HepG2 (cell line): ENCODE measurements around the gene PPP4C. TPM values are rescaled to one million over a fixed set of nuclear protein-coding genes. Genes with fewer than 3 reads are reported as not detected.

ENCODE experiments used
- CHD2 ChIP-seq: IDR thresholded peaks from 2 replicates; pipeline ENCODE4 v1.6.1; 2011; ENCODE audit warnings: low read depth, low read length, improper control_type of control experiment
- CREM ChIP-seq, 2 experiments: sonication (generic) in 1 of 2; formaldehyde crosslinking in 1 of 2; IDR thresholded peaks; 2 replicates each; pipeline versions ENCODE4 v1.4.0 to v1.6.1; 2016 to 2020; ENCODE audit warnings: antibody characterized with exemption in 1 of 2, mild to moderate bottlenecking in 1 of 2, missing genetic modification reagents in 1 of 2
- GLMP ChIP-seq: sonication (generic); formaldehyde crosslinking; IDR thresholded peaks from 2 replicates; pipeline ENCODE4 v1.9.0; 2021; ENCODE audit warnings: missing genetic modification reagents, mild to moderate bottlenecking, borderline replicate concordance
- GTF3A ChIP-seq: sonication (generic); formaldehyde crosslinking; conservative IDR thresholded peaks from 2 replicates; pipeline ENCODE4 v1.4.0; 2020; ENCODE audit warnings: mild to moderate bottlenecking, missing genetic modification reagents
- HNF4A ChIP-seq: sonication (generic); formaldehyde crosslinking; IDR thresholded peaks from 2 replicates; pipeline ENCODE4 v1.4.0; 2020; ENCODE audit warnings: missing genetic modification reagents
- HOXA5 ChIP-seq: sonication (generic); formaldehyde crosslinking; IDR thresholded peaks from 2 replicates; pipeline ENCODE4 v1.4.0; 2020; ENCODE audit warnings: missing genetic modification reagents
- ISX ChIP-seq: sonication (generic); formaldehyde crosslinking; conservative IDR thresholded peaks from 2 replicates; pipeline ENCODE4 v1.5.0; 2020; ENCODE audit warnings: missing genetic modification reagents
- KDM5A ChIP-seq: fragments of 200-600 bp; sonication (generic); IDR thresholded peaks from 2 replicates; pipeline ENCODE4 v1.7.0; 2018; ENCODE audit warnings: antibody characterized with exemption, mild to moderate bottlenecking, low read length, borderline replicate concordance
- KLF12 ChIP-seq: sonication (generic); formaldehyde crosslinking; IDR thresholded peaks from 2 replicates; pipeline ENCODE4 v1.4.0; 2020; ENCODE audit warnings: missing genetic modification reagents, borderline replicate concordance
- NFKB2 ChIP-seq: sonication (generic); formaldehyde crosslinking; IDR thresholded peaks from 2 replicates; pipeline ENCODE4 v1.4.0; 2020; ENCODE audit warnings: missing genetic modification reagents, borderline replicate concordance
- PHF8 ChIP-seq: sonication (generic); formaldehyde crosslinking; IDR thresholded peaks from 2 replicates; pipeline ENCODE4 v1.5.0; 2020; ENCODE audit warnings: missing genetic modification reagents
- SMYD3 ChIP-seq: sonication (generic); formaldehyde crosslinking; IDR thresholded peaks from 2 replicates; pipeline ENCODE4 v1.8.1; 2023; ENCODE audit warnings: mild to moderate bottlenecking, missing genetic modification reagents
- SP2 ChIP-seq: sonication (generic); formaldehyde crosslinking; IDR thresholded peaks from 2 replicates; pipeline ENCODE4 v1.5.1; 2020; ENCODE audit warnings: mild to moderate bottlenecking, missing genetic modification reagents
- YY1 ChIP-seq: IDR thresholded peaks from 2 replicates; pipeline ENCODE4 v1.6.1; 2011; ENCODE audit warnings: low read length, low read depth, moderate library complexity, mild to moderate bottlenecking; ENCODE audit not compliant: insufficient read depth, insufficient replicate concordance
- ZFX ChIP-seq: sonication (generic); formaldehyde crosslinking; IDR thresholded peaks from 2 replicates; pipeline ENCODE4 v1.4.0; 2020; ENCODE audit warnings: mild to moderate bottlenecking, low read depth, missing genetic modification reagents, moderate library complexity
- ZNF18 ChIP-seq: sonication (generic); formaldehyde crosslinking; IDR thresholded peaks from 2 replicates; pipeline ENCODE4 v1.8.0; 2022; ENCODE audit warnings: mild to moderate bottlenecking, missing genetic modification reagents; ENCODE audit not compliant: insufficient replicate concordance
- ZNF224 ChIP-seq: sonication (generic); formaldehyde crosslinking; IDR thresholded peaks from 2 replicates; pipeline ENCODE4 v1.5.0; 2020; ENCODE audit warnings: mild to moderate bottlenecking, missing genetic modification reagents
- ZNF343 ChIP-seq: sonication (generic); formaldehyde crosslinking; IDR thresholded peaks from 2 replicates; pipeline ENCODE4 v1.4.0; 2020; ENCODE audit warnings: mild to moderate bottlenecking, missing genetic modification reagents
- ZNF367 ChIP-seq: sonication (generic); formaldehyde crosslinking; IDR thresholded peaks from 2 replicates; pipeline ENCODE4 v1.4.0; 2020; ENCODE audit warnings: missing genetic modification reagents, borderline replicate concordance
- ZNF510 ChIP-seq: sonication (generic); formaldehyde crosslinking; IDR thresholded peaks from 2 replicates; pipeline ENCODE4 v1.4.0; 2020; ENCODE audit warnings: low read depth, mild to moderate bottlenecking, missing genetic modification reagents
- ZNF737 ChIP-seq: sonication (generic); formaldehyde crosslinking; IDR thresholded peaks from 2 replicates; pipeline ENCODE4 v1.5.0; 2020; ENCODE audit warnings: missing genetic modification reagents, mild to moderate bottlenecking, borderline replicate concordance
- polyA plus RNA-seq, 8 experiments: library from polyadenylated mRNA; depleted of rRNA in 3 of 8; stranded (reverse) in 7 of 8; unstranded in 1 of 8; fragments of >200 nt; fragmentation: Illumina TruSeq in 4 of 8; extraction: Trizol in 4 of 8; gene quantifications; 2 replicates each; pipeline versions ENCODE4 v1.2.1 to v1.2.3, GENCODE V29; 2011 to 2016; ENCODE audit warnings: low read depth in 4 of 8, missing spikeins in 1 of 8, mixed read lengths in 1 of 8; ENCODE audit not compliant: insufficient read depth in 1 of 8
- total RNA-seq, 5 experiments: library from RNA; depleted of rRNA; stranded (reverse); fragments of >200 nt; fragmentation: Illumina TruSeq; extraction: Trizol; gene quantifications; 2 replicates each; pipeline ENCODE4 v1.2.3, GENCODE V29; 2016; ENCODE audit warnings: low read depth in 1 of 5
- TF ChIP-seq, protein P1 (sequence below): sonication (generic); formaldehyde crosslinking; IDR thresholded peaks from 2 replicates; pipeline ENCODE4 v1.4.0; 2020; ENCODE audit warnings: missing genetic modification reagents
- TF ChIP-seq, protein P2 (sequence below): sonication (generic); formaldehyde crosslinking; IDR thresholded peaks from 2 replicates; pipeline ENCODE4 v1.8.0; 2023; ENCODE audit warnings: mild to moderate bottlenecking, missing genetic modification reagents
- TF ChIP-seq, protein P3 (sequence below): sonication (generic); formaldehyde crosslinking; IDR thresholded peaks from 2 replicates; pipeline ENCODE4 v1.4.0; 2020; ENCODE audit warnings: mild to moderate bottlenecking, low read depth, missing genetic modification reagents

Gene PPP4C
- total and polyA plus RNA-seq, 2 of the 13 experiments (the other 11 are each of a cell fraction or from before 2014, with no cell fraction given), result 176 to 220 TPM

GRCh38 chr16:30076276-30076791, 540 bp downstream of the PPP4C start (continued):
- TF ChIP-seq CREM (IDR thresholded peaks at IDR 0.05) (no peak), CREM (CRISPR knock-in tag; IDR thresholded peaks at IDR 0.05) (peak; percentile 20; the same call in 1 of the 2 replicates), HOXA5 (CRISPR knock-in tag) (0 out of 2 replicates have a peak, but pooled peaks have one; percentile 11), KDM5A (peak; percentile 48), ZFX (CRISPR knock-in tag) (0 out of 2 replicates have a peak, but pooled peaks have one; percentile 22), ZNF343 (CRISPR knock-in tag) (peak; percentile 57; the same call in 1 of the 2 replicates), SMYD3 (CRISPR knock-in tag) (no peak), GLMP (no peak), PHF8 (CRISPR knock-in tag) (peak; percentile 17; the same call in 1 of the 2 replicates), YY1 (peak; percentile 1), ISX (CRISPR knock-in tag) (0 out of 2 replicates have a peak, but pooled peaks have one; percentile 18), ZNF510 (peak; percentile 87; the same call in 1 of the 2 replicates), SP2 (CRISPR knock-in tag) (peak; percentile 23; the same call in 1 of the 2 replicates), ZNF737 (no peak), NFKB2 (peak; percentile 62; the same call in 1 of the 2 replicates), GTF3A (CRISPR knock-in tag) (0 out of 2 replicates have a peak, but pooled peaks have one; percentile 72), CHD2 (no peak), HNF4A (no peak), ZNF367 (CRISPR knock-in tag) (0 out of 2 replicates have a peak, but pooled peaks have one; percentile 19), KLF12 (CRISPR knock-in tag) (0 out of 2 replicates have a peak, but pooled peaks have one; percentile 14), ZNF224 (CRISPR knock-in tag) (0 out of 2 replicates have a peak, but pooled peaks have one; percentile 11), ZNF18 (peak; percentile 56)
- TF ChIP-seq, protein P1, sequence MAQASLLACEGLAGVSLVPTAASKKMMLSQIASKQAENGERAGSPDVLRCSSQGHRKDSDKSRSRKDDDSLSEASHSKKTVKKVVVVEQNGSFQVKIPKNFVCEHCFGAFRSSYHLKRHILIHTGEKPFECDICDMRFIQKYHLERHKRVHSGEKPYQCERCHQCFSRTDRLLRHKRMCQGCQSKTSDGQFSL (CRISPR knock-in tag), result no peak
- TF ChIP-seq, protein P2, sequence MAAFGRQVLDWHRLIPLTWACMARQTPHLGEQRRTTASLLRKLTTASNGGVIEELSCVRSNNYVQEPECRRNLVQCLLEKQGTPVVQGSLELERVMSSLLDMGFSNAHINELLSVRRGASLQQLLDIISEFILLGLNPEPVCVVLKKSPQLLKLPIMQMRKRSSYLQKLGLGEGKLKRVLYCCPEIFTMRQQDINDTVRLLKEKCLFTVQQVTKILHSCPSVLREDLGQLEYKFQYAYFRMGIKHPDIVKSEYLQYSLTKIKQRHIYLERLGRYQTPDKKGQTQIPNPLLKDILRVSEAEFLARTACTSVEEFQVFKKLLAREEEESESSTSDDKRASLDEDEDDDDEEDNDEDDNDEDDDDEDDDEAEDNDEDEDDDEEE (CRISPR knock-in tag), result 0 out of 2 replicates have a peak, but pooled peaks have one; percentile 37
- TF ChIP-seq, protein P3, sequence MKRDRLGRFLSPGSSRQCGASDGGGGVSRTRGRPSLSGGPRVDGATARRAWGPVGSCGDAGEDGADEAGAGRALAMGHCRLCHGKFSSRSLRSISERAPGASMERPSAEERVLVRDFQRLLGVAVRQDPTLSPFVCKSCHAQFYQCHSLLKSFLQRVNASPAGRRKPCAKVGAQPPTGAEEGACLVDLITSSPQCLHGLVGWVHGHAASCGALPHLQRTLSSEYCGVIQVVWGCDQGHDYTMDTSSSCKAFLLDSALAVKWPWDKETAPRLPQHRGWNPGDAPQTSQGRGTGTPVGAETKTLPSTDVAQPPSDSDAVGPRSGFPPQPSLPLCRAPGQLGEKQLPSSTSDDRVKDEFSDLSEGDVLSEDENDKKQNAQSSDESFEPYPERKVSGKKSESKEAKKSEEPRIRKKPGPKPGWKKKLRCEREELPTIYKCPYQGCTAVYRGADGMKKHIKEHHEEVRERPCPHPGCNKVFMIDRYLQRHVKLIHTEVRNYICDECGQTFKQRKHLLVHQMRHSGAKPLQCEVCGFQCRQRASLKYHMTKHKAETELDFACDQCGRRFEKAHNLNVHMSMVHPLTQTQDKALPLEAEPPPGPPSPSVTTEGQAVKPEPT (CRISPR knock-in tag), result 0 out of 2 replicates have a peak, but pooled peaks have one; percentile 41
